ENCODE measurements around the gene SLC35D2. TPM values are rescaled to one million over a fixed set of nuclear protein-coding genes. Genes with fewer than 3 reads are reported as not detected.

SLC35D2 gene
- total RNA-seq, 1 experiment from 2014 or later = 19.0 TPM

- TF ChIP-seq, protein P1, sequence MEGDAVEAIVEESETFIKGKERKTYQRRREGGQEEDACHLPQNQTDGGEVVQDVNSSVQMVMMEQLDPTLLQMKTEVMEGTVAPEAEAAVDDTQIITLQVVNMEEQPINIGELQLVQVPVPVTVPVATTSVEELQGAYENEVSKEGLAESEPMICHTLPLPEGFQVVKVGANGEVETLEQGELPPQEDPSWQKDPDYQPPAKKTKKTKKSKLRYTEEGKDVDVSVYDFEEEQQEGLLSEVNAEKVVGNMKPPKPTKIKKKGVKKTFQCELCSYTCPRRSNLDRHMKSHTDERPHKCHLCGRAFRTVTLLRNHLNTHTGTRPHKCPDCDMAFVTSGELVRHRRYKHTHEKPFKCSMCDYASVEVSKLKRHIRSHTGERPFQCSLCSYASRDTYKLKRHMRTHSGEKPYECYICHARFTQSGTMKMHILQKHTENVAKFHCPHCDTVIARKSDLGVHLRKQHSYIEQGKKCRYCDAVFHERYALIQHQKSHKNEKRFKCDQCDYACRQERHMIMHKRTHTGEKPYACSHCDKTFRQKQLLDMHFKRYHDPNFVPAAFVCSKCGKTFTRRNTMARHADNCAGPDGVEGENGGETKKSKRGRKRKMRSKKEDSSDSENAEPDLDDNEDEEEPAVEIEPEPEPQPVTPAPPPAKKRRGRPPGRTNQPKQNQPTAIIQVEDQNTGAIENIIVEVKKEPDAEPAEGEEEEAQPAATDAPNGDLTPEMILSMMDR (conservative IDR thresholded peaks at IDR 0.05) = peak; percentile 78
- WGBS (ENCODE audit: extremely low coverage, insufficient read length, low lambda C conversion rate) = no CpG with 5 or more reads among the region's 1 CpG
- Histone ChIP-seq H3K4me2 (ENCODE audit: insufficient read depth, insufficient read length, low read length) (no peak overlapping the region), H3K27me3 (ENCODE audit: insufficient read depth, low read length) (no peaks in the 10 kb centered on the region), H3K27ac (ENCODE audit: insufficient read length, low read depth, low read length) (no peak overlapping the region), H4K20me1 (ENCODE audit: control insufficient read depth, insufficient read depth, insufficient read length) (no peaks in the 10 kb centered on the region), H3K9ac (ENCODE audit: extremely low read depth, insufficient read length, low read length) (no peak overlapping the region), H4K8ac (replicated peaks; ENCODE audit: insufficient read length, low read depth, low read length) (no peak overlapping the region), H3K23ac (ENCODE audit: insufficient read length, low read depth, low read length) (no peak overlapping the region), H2BK120ac (ENCODE audit: low read depth, low read length, poor library complexity, severe bottlenecking) (no peak overlapping the region), H3T11ph (ENCODE audit: low read length) (no peak overlapping the region), H3K4ac (ENCODE audit: low read depth, low read length) (no peak overlapping the region), H4K5ac (ENCODE audit: insufficient read length, low read depth, low read length) (no peak overlapping the region), H4K91ac (ENCODE audit: insufficient read length, low read depth, low read length) (no peak overlapping the region), H3K79me1 (ENCODE audit: insufficient read depth, low read depth, low read length, poor library complexity, severe bottlenecking) (no peaks in the 10 kb centered on the region), H3K23me2 (ENCODE audit: insufficient read length, low read depth, low read length, poor library complexity, severe bottlenecking) (no peaks in the 10 kb centered on the region), H3K9me3 (ENCODE audit: control insufficient read depth, low read depth, low read length) (no peaks in the 10 kb centered on the region), H2AFZ (ENCODE audit: low read length) (no peak overlapping the region), H3K56ac (ENCODE audit: insufficient read length, low read depth, low read length) (no peak overlapping the region), H3K79me2 (ENCODE audit: insufficient read depth, low read length) (no peaks in the 10 kb centered on the region), H2AK5ac (ENCODE audit: insufficient read length, low read length) (no peak overlapping the region), H2BK20ac (ENCODE audit: low read depth, low read length, poor library complexity, severe bottlenecking) (no peak overlapping the region), H3K18ac (ENCODE audit: insufficient read length, low read depth, low read length) (no peak overlapping the region), H3K14ac (ENCODE audit: insufficient read depth, low read length) (no peak overlapping the region), H2BK12ac (ENCODE audit: insufficient read length, low read depth, low read length) (no peak overlapping the region), H2BK5ac (ENCODE audit: insufficient read length, low read length) (no peak overlapping the region), H3K4me1 (ENCODE audit: insufficient read depth, low read length) (peaks cover 3% of the 10 kb centered on the region; the same call in 1 of the 2 replicates), H2BK15ac (ENCODE audit: low read depth, low read length) (no peak overlapping the region)
- Mint-ChIP-seq H3K4me3 (no peak overlapping the region), H3K9me3 (no peaks in the 10 kb centered on the region), H3K27ac (no peak overlapping the region), H3K36me3 (ENCODE audit: insufficient read depth in 1 of 3, low read depth in 3 of 3) (no peaks in the 10 kb centered on the region), H3K4me1 (peaks cover 7 to 11% of the 10 kb centered on the region in 2 experiments), H3K27me3 (ENCODE audit: low read depth) (no peaks in the 10 kb centered on the region)
- no peak for DNase-seq
Observed at GRCh38 chr9:96327694-96328352, 55.7 kb downstream of the SLC35D2 start.
